PC-9 (cell line): Measurements from ENCODE around the gene CA5A.
"Not testable (repeated sequence)": the region's sequence is repeated elsewhere in the genome, so short reads cannot be mapped to it uniquely, and the experiment has no call there.

Experiments used
- CTCF ChIP-seq: fragments of 200-600 bp; sonication (generic); conservative IDR thresholded peaks from 2 replicates; pipeline ENCODE4 v1.6.1; 2017; ENCODE audit warnings: mixed run types, antibody characterized with exemption, mild to moderate bottlenecking, moderate library complexity
- EZH2 ChIP-seq: fragments of 200-600 bp; sonication (generic); IDR thresholded peaks from 2 replicates; pipeline ENCODE4 v1.8.0; 2017; ENCODE audit warnings: antibody characterized with exemption, low read depth

- not testable (repeated sequence) for TF ChIP-seq CTCF, EZH2
Observed at GRCh38 chr16:87863327-87863635, 73.0 kb downstream of the CA5A start.
